Globus pallidus (tissue), 1 donor: ENCODE results near the gene PIP5K1A.
A peak's percentile ranks its signal among the peaks of the same experiment; 100 is the strongest.
"Not testable (repeated sequence)": the region's sequence is repeated elsewhere in the genome, so short reads cannot be mapped to it uniquely, and the experiment has no call there.

Experiments
- DNase-seq: peaks from one replicate; pipeline ENCODE4 v3.0.0-alpha.2; 2015; ENCODE audit warnings: low spot score

PIP5K1A gene

GRCh38 chr1:151192047-151192446 is 6.3 kb upstream of the PIP5K1A start:
- DNase-seq, result no peak

- DNase-seq, result no peak
These were observed 5.0 kb upstream of the PIP5K1A start for GRCh38 chr1:151193304-151193703.

GRCh38 chr1:151193856-151194255 is 4.5 kb upstream of the PIP5K1A start:
- DNase-seq, result no peak

GRCh38 chr1:151194894-151195594 is 3.3 kb upstream of the PIP5K1A start:
- DNase-seq, result not testable (repeated sequence)

- DNase-seq, result peak; percentile 78
These were observed 2.0 kb upstream of the PIP5K1A start for GRCh38 chr1:151196292-151196800.

GRCh38 chr1:151197863-151198253 is 494 bp upstream of the PIP5K1A start:
- DNase-seq, result no peak

GRCh38 chr1:151199873-151200581 is 1.7 kb downstream of the PIP5K1A start:
- no peak for DNase-seq

- not testable (repeated sequence) for DNase-seq
These were observed 7.1 kb downstream of the PIP5K1A start for GRCh38 chr1:151205381-151205965.

- no peak for DNase-seq
These were observed 12.5 kb downstream of the PIP5K1A start for GRCh38 chr1:151210830-151211229.

- no peak for DNase-seq
These were observed 13.8 kb downstream of the PIP5K1A start for GRCh38 chr1:151211972-151212705.

- DNase-seq, result no peak
These were observed 15.2 kb downstream of the PIP5K1A start for GRCh38 chr1:151213560-151213959.

- DNase-seq, result no peak
These were observed 23.3 kb downstream of the PIP5K1A start for GRCh38 chr1:151221616-151222015.

GRCh38 chr1:151222130-151222529 is 23.8 kb downstream of the PIP5K1A start:
- DNase-seq, result no peak

GRCh38 chr1:151235235-151235634 is 36.9 kb downstream of the PIP5K1A start:
- DNase-seq, result no peak

- no peak for DNase-seq
These were observed 39.5 kb downstream of the PIP5K1A start for GRCh38 chr1:151237678-151238466.

GRCh38 chr1:151238467-151238739 is 40.1 kb downstream of the PIP5K1A start:
- DNase-seq, result no peak

GRCh38 chr1:151242442-151242841 is 44.1 kb downstream of the PIP5K1A start:
- no peak for DNase-seq

- DNase-seq, result no peak
These were observed 45.4 kb downstream of the PIP5K1A start for GRCh38 chr1:151243683-151244216.

GRCh38 chr1:151246786-151247185 is 48.4 kb downstream of the PIP5K1A start:
- no peak for DNase-seq

- DNase-seq, result peak; percentile 76
These were observed 53.5 kb downstream of the PIP5K1A start for GRCh38 chr1:151251656-151252470.
